Endometrium (tissue), 2 donors: ENCODE data around the gene HTT-AS.

Source experiments
- FAIRE-seq: peaks from 2 replicates; lab custom pipeline; 2012; peaks lifted over from hg19 to GRCh38; lab: Jason Lieb, UNC
- donor health status: control.
- donor health status: control.

Gene HTT-AS

GRCh38 chr4:3087115-3087797 is 12.9 kb upstream of the HTT-AS start:
- FAIRE-seq: no peak

GRCh38 chr4:3085948-3086670 is 11.8 kb upstream of the HTT-AS start:
- FAIRE-seq: no peak

GRCh38 chr4:3083732-3084131 is 9.4 kb upstream of the HTT-AS start:
- FAIRE-seq: no peak

GRCh38 chr4:3082925-3083515 is 8.7 kb upstream of the HTT-AS start:
- FAIRE-seq: no peak

DNA sequence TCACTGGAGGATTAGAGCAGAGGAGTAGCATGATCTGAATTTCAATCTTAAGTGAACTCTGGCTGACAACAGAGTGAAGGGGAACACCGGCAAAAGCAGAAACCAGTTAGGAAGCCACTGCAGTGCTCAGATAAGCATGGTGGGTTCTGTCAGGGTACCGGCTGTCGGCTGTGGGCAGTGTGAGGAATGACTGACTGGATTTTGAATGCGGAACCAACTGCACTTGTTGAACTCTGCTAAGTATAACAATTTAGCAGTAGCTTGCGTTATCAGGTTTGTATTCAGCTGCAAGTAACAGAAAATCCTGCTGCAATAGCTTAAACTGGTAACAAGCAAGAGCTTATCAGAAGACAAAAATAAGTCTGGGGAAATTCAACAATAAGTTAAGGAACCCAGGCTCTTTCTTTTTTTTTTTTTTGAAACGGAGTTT is 5.4 kb upstream of the HTT-AS start:
- FAIRE-seq: no peak

DNA sequence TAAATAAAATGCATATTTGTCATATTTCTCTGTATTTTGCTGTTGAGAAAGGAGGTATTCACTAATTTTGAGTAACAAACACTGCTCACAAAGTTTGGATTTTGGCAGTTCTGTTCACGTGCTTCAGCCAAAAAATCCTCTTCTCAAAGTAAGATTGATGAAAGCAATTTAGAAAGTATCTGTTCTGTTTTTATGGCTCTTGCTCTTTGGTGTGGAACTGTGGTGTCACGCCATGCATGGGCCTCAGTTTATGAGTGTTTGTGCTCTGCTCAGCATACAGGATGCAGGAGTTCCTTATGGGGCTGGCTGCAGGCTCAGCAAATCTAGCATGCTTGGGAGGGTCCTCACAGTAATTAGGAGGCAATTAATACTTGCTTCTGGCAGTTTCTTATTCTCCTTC is 3.5 kb upstream of the HTT-AS start:
- FAIRE-seq: peak; percentile 41

DNA sequence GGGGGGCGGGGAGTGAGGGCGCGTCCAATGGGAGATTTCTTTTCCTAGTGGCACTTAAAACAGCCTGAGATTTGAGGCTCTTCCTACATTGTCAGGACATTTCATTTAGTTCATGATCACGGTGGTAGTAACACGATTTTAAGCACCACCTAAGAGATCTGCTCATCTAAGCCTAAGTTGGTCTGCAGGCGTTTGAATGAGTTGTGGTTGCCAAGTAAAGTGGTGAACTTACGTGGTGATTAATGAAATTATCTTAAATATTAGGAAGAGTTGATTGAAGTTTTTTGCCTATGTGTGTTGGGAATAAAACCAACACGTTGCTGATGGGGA is 1.3 kb upstream of the HTT-AS start:
- FAIRE-seq: no peak

- no peak for FAIRE-seq
Observed at GRCh38 chr4:3074846-3075651, 711 bp upstream of the HTT-AS start.

DNA sequence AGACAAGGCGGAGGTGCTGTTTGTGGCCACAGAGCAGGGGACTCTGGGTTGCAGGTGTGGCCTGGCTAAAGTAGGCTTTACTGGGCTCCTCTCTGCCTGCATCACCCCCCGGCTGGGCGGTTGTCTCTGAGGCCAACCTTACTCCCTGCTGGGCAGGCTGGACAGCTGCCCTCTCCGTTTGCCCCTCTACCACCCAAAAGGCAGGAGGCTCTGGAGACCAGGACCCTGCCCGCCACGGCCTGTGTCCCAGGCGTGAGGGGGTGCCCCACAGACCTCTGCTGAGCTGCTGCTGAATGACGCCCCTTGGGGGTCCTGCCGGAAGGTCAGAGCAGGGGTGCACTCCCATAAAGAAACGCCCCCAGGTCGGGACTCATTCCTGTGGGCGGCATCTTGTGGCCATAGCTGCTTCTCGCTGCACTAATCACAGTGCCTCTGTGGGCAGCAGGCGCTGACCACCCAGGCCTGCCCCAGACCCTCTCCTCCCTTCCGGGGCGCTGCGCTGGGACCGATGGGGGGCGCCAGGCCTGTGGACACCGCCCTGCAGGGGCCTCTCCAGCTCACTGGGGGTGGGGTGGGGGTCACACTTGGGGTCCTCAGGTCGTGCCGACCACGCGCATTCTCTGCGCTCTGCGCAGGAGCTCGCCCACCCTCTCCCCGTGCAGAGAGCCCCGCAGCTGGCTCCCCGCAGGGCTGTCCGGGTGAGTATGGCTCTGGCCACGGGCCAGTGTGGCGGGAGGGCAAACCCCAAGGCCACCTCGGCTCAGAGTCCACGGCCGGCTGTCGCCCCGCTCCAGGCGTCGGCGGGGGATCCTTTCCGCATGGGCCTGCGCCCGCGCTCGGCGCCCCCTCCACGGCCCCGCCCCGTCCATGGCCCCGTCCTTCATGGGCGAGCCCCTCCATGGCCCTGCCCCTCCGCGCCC is 920 bp downstream of the HTT-AS start:
- no peak for FAIRE-seq

- no peak for FAIRE-seq
Observed at GRCh38 chr4:3071811-3072210, 2.5 kb downstream of the HTT-AS start.

DNA sequence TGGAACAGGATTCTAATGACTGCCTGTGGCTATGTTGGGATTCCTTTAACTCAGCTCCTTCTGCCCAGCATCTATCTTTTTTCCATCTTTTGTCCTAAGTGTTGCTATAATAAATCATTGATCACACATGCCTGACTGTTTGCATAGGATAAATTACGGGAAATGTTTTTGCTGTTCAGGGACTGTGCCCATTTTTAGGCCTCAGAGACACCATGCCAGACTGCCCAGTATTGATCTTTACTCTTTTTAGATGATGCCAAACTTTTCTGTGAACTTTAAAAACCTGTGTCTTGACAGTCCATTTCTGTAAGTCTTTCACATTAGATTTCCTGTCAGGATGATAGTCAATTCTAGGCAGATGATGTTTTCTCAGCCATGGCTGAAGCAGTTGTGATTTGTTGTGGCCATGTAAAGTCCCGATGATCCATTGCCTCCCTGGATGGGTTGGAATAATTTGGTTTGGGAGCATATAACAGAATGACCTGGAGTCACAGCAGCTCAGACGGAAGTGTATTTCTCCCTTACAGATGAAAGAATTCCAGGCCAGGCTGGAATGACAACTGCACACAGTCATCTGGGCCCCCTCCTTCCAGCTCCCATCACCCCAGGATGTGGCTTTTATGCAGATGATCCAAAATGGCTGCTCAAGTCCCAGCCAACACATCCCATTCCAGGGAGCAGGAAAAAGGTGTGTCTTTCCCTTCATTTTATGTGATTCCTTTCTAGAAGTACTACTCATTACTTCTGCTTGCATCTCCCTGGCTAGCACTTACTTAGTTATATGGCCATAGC is 3.4 kb downstream of the HTT-AS start:
- no peak for FAIRE-seq

- no peak for FAIRE-seq
Observed at GRCh38 chr4:3069661-3070199, 4.6 kb downstream of the HTT-AS start.

DNA sequence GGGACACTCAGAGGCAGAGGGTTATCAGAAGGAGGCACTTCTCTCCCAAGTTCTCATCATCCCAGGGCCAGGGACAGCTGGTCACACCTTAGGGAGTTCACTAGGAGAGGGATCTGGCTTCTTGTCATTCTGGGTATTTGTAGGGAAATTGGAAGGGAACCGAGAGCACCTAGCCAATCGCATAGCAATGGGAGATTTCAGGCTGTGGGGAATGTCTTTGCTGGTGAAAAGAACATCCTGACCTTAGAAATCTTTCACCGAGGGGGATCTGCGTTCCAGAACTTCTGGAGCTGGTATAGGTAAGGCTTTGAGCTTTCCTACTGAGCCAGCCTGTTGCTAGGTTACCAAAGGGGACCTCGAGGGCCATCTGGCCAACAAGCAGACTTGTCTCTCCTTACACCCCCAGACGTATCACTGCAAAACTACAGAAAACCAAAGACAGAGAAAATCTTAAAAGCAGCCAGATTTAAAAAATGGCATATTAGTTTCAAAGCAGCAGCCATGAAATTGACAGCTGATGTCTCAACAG is 6.8 kb downstream of the HTT-AS start:
- FAIRE-seq: no peak

DNA sequence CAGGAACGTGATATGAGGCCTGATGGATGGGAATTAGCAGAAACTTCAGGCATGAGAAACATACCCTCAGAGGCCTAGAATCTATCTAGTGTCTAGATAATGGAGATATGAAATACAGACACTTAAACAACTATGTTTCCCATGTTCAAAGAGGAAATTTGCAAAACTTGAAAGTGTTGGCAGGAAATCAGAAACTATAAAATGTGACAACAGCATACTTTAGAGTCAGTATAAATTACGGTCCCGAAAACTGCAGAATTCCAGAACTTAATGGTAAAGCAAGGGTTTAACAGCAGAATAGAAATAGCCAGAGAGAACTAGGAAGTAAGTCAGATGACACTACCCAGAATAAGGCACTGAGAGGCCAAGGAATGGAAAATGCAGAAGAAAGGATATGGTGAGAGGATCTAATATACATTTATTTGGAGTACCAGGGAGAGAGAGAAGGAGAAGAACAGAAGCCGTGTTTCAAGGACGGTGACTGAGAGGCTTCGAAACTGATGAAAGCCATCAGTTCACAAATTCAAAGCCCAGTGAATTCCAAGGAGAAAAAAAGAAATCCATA is 7.4 kb downstream of the HTT-AS start:
- no peak for FAIRE-seq

DNA sequence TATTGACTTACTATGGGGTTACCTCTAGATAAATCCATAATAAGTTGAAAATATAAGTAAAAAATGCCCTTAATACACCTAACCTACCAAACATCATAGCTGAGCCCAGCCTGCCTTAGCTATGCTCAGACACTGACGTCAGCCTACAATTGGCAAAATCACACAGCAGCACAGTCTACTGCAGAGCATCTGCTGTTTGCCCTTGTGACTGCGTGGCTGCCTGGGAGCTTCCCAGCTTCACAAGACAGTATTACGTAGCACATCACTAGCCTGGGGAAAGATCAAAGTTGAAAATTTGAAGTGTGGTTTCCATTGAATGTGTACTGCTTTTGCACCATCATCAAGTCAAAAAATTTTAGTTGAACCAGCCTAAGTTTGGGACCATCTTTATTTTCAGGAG is 8.8 kb downstream of the HTT-AS start:
- FAIRE-seq: no peak

- no peak for FAIRE-seq
Observed at GRCh38 chr4:3062471-3062870, 11.9 kb downstream of the HTT-AS start.

DNA sequence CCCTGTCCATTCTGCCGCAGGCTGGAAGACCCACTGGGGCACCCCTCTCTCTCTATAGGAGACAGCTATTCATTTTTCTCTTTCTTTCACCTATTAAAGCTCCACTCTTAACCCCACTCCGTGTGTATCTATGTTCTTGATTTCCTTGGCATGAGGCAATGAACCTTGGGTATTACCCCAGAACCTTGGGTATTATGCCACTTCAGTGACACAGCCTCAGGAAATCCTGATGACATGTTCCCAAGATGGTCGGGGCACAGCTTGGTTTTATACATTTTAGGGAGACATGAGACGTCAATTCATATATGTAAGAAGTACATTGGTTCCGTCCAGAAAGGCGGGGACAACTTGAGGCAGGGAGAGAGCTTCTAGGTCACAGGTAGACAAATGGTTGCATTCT is 13.4 kb downstream of the HTT-AS start:
- FAIRE-seq: no peak

DNA sequence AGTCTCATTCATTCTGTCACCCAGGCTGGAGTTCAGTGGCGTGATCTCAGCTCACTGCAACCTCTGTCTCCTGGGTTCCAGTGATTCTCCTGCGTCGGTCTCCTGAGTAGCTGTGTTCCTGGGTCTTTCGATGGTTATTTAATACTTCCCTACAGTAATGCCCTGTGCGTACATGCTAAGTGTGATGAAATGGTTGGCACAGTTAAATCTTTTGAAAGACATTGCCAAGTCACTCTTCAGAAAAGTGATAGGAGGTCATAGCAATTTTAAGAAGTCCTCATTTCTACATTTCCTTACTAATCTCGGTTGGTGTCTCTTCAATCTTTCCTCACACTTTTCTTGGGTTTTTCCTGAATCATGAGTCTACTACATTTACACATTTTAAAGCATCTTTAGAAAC is 14.4 kb downstream of the HTT-AS start:
- FAIRE-seq: no peak

DNA sequence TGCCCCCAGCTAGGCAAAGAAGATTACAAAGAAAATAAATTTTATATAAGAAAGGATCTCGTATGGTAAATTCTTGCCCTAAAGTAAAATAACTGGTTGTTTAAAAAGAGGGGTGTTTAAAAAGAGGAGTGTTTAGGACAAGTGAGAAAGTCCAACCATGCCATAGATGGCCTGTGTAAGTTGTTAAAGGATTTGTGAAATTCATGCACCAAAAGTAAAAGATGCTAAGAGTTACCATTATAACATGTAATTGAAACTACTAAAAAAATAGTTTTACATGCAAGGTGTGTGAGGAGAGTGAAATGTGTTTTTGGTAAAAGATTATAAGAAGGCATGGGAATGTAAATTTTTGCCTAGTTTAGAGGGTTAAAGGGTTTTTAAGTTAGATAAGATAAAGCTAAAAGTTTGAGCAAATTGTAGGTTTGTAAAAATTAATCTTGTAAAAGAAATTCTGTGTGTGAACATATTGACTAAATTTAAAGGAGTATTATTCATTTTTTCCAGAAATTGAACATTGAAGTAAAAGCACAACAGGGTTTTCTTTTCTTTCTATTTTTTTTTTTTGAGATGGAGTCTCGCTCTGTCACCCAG is 20.1 kb downstream of the HTT-AS start:
- FAIRE-seq: no peak
